ENCODE results near the gene WNK1. TPM values are rescaled to one million over a fixed set of nuclear protein-coding genes. Genes with fewer than 3 reads are reported as not detected.

The WNK1 gene
- total RNA-seq, 2 experiments from 2014 or later: 84.1 to 131 TPM

- DNase-seq (ENCODE audit: low spot score): peak; percentile 68
Measured at GRCh38 chr12:754851-755562, 2.6 kb downstream of the WNK1 start.

GRCh38 chr12:759628-760027 lies 7.2 kb downstream of the WNK1 start:
- peaks cover 44% of the 10 kb centered on the region for H3K36me3 ChIP-seq (ENCODE audit: insufficient read depth, low read length)
- H3K79me2 ChIP-seq (ENCODE audit: insufficient read depth, low read depth, low read length): peaks cover 93% of the 10 kb centered on the region
- ChIA-PET POLR2A (interaction anchor here (0.7 to 0.9 kb wide), 2 partner anchors 11 to 40 kb away, joined by 3 read pairs; no protein-coding TSS in a partner anchor), CTCF (ENCODE audit: unreplicated experiment) (no interaction called here)
- no peak overlapping the region for H3K27ac ChIP-seq (ENCODE audit: low read depth, low read length, poor library complexity, severe bottlenecking)
- no peaks in the 10 kb centered on the region for H3K9me3 ChIP-seq (ENCODE audit: low read length)
- H3K9me2 ChIP-seq (ENCODE audit: insufficient read depth, low read length): no peaks in the 10 kb centered on the region
- no peak overlapping the region for H3K4me3 ChIP-seq (ENCODE audit: low read depth, low read length, poor library complexity, severe bottlenecking)
- no peak for DNase-seq (ENCODE audit: low spot score)
- BruUV-seq (replicated peaks): no TSS peak
- no peak for TF ChIP-seq EZH2phosphoT487 (IDR thresholded peaks at IDR 0.05; ENCODE audit: borderline replicate concordance, low read depth, low read length)
- TF ChIP-seq CTCF (conservative IDR thresholded peaks at IDR 0.05; ENCODE audit: low read length): no peak
- no peak overlapping the region for H2AFZ ChIP-seq (ENCODE audit: low read length)
- peak overlapping the region; percentile 20; the same call in 1 of the 2 replicates for H3K4me2 ChIP-seq (ENCODE audit: low read length)
- intact Hi-C loops (cut with micrococcal nuclease; ENCODE audit: unreplicated experiment): loop anchor here (10.0 kb wide), 1 partner anchor 835 kb away; the partner anchor contains the start of gene FBXL14
- peaks cover 25% of the 10 kb centered on the region for H3K4me1 ChIP-seq (ENCODE audit: insufficient read depth, low read length, poor library complexity, severe bottlenecking)
- H4K20me1 ChIP-seq (ENCODE audit: insufficient read depth, low read length): peaks cover 23% of the 10 kb centered on the region

More at GRCh38 chr12:754851-755562, 2.6 kb downstream of the WNK1 start:
- Histone ChIP-seq H3K9me3 (ENCODE audit: low read length) (no peaks in the 10 kb centered on the region), H3K27ac (ENCODE audit: low read depth, low read length, poor library complexity, severe bottlenecking) (peak overlapping the region; percentile 75), H3K79me2 (ENCODE audit: insufficient read depth, low read depth, low read length) (peaks cover 72% of the 10 kb centered on the region), H4K20me1 (ENCODE audit: insufficient read depth, low read length) (peaks cover 30% of the 10 kb centered on the region), H3K4me2 (ENCODE audit: low read length) (peak overlapping the region; percentile 96), H3K9me2 (ENCODE audit: insufficient read depth, low read length) (no peaks in the 10 kb centered on the region), H3K4me3 (ENCODE audit: low read depth, low read length, poor library complexity, severe bottlenecking) (peak overlapping the region; percentile 87), H3K4me1 (ENCODE audit: insufficient read depth, low read length, poor library complexity, severe bottlenecking) (peaks cover 33% of the 10 kb centered on the region), H2AFZ (ENCODE audit: low read length) (no peak overlapping the region), H3K36me3 (ENCODE audit: insufficient read depth, low read length) (peaks cover 36% of the 10 kb centered on the region)
- ChIA-PET CTCF (ENCODE audit: unreplicated experiment) (interaction anchor here (0.6 kb wide), 1 partner anchor 23 kb away, joined by 3 read pairs; no protein-coding TSS in a partner anchor), POLR2A (interaction anchor here (0.7 to 1.0 kb wide), 3 partner anchors 13 to 92 kb away, joined by 3 to 5 read pairs (median 3); no protein-coding TSS in a partner anchor)
- TF ChIP-seq CTCF (conservative IDR thresholded peaks at IDR 0.05; ENCODE audit: low read length) (peak; percentile 71), EZH2phosphoT487 (IDR thresholded peaks at IDR 0.05; ENCODE audit: borderline replicate concordance, low read depth, low read length) (no peak)
- intact Hi-C loops (cut with micrococcal nuclease; ENCODE audit: unreplicated experiment): loop anchor here (2.0 to 10.0 kb wide), 2 partner anchors 60 to 840 kb away; partner anchors contain the start of gene FBXL14
- TSS peak; percentile 41 for BruUV-seq (replicated peaks)

DNA sequence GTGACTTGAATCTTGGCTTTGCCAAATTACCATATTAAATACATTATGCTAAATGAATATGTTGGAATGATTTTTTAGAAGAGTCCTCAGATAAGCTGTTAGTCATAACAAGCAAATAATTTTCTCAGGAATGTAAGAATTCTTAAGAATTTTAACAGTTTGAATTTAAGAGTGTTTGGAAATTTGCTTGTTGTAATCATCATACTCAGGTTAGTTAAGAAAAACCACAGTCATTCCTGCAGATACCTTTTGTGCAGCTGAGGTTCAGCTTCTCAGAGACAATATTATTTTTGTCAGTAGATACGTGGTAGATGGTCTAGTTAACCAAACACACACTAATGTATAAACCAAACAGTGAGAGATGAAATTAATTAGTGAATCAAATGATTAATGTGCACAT lies 8.9 kb downstream of the WNK1 start:
- ChIA-PET CTCF (ENCODE audit: unreplicated experiment) (no interaction called here), POLR2A (interaction anchor here (0.5 to 1.5 kb wide), 3 partner anchors 10 to 46 kb away, joined by 3 to 9 read pairs (median 3); no protein-coding TSS in a partner anchor)
- no peaks in the 10 kb centered on the region for H3K9me3 ChIP-seq (ENCODE audit: low read length)
- intact Hi-C loops (cut with micrococcal nuclease; ENCODE audit: unreplicated experiment): no loop called here
- H3K79me2 ChIP-seq (ENCODE audit: insufficient read depth, low read depth, low read length): peaks cover 90% of the 10 kb centered on the region
- H2AFZ ChIP-seq (ENCODE audit: low read length): no peak overlapping the region
- H3K4me3 ChIP-seq (ENCODE audit: low read depth, low read length, poor library complexity, severe bottlenecking): no peak overlapping the region
- peaks cover 23% of the 10 kb centered on the region for H3K4me1 ChIP-seq (ENCODE audit: insufficient read depth, low read length, poor library complexity, severe bottlenecking)
- H3K36me3 ChIP-seq (ENCODE audit: insufficient read depth, low read length): peaks cover 40% of the 10 kb centered on the region
- H3K4me2 ChIP-seq (ENCODE audit: low read length): no peak overlapping the region
- no TSS peak for BruUV-seq (replicated peaks)
- H3K27ac ChIP-seq (ENCODE audit: low read depth, low read length, poor library complexity, severe bottlenecking): no peak overlapping the region
- H4K20me1 ChIP-seq (ENCODE audit: insufficient read depth, low read length): peaks cover 7% of the 10 kb centered on the region
- TF ChIP-seq CTCF (conservative IDR thresholded peaks at IDR 0.05; ENCODE audit: low read length) (no peak), EZH2phosphoT487 (IDR thresholded peaks at IDR 0.05; ENCODE audit: borderline replicate concordance, low read depth, low read length) (no peak)
- no peaks in the 10 kb centered on the region for H3K9me2 ChIP-seq (ENCODE audit: insufficient read depth, low read length)
- no peak for DNase-seq (ENCODE audit: low spot score)
